LNCaP clone FGC (cell line): ENCODE data around the gene LIPJ.

ENCODE experiments used
- DNase-seq: peaks from one replicate; pipeline ENCODE4 v3.0.0-alpha.2; 2011; ENCODE audit warnings: low read depth
- H3K4me3 ChIP-seq: 2 replicates; pipeline ENCODE4 v1.5.1; 2011; ENCODE audit warnings: mild to moderate bottlenecking, low read depth, low read length, control low read depth
- TF ChIP-seq, protein P1 (sequence below): IDR thresholded peaks from 2 replicates; pipeline ENCODE4 v1.5.1; 2012; ENCODE audit warnings: mild to moderate bottlenecking; ENCODE audit not compliant: control insufficient read depth, insufficient read depth; ENCODE audit errors: extremely low read depth

LIPJ gene

DNA sequence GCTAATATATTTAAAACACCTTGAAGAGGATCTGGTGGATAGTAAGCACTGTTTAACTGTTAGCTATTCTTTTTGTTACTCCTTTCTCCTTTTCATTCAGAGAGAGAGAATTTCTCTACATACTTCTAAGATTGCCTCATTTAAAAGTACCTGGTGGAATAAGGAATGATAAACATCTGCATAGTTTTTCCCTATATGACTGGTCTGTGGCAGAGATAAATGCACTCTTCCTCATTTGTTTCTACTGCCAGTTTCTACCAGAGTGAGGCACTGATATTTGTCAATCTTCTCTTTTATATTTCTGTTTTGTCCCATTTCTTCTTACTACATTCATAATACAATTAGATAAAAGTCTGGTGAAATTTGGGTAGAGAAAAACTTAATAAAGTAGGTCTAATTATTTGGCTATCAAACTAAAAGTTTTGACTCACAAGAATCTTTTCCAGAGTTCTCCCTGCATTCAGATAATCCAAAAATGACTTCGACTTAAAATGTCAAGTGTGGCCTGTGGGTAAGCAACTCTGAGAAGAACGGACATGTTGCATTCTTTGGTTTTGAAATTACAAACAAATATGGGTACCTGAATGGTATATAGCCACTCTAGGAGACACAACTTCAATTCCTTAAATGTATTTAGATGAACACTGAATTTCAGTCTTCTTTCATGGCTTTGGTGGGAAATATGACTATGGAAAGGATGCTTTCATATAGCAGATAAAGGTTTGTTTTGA, 42.3 kb upstream of the LIPJ start:
- DNase-seq: no peak
- no peak overlapping the region for H3K4me3 ChIP-seq
- TF ChIP-seq, protein P1, sequence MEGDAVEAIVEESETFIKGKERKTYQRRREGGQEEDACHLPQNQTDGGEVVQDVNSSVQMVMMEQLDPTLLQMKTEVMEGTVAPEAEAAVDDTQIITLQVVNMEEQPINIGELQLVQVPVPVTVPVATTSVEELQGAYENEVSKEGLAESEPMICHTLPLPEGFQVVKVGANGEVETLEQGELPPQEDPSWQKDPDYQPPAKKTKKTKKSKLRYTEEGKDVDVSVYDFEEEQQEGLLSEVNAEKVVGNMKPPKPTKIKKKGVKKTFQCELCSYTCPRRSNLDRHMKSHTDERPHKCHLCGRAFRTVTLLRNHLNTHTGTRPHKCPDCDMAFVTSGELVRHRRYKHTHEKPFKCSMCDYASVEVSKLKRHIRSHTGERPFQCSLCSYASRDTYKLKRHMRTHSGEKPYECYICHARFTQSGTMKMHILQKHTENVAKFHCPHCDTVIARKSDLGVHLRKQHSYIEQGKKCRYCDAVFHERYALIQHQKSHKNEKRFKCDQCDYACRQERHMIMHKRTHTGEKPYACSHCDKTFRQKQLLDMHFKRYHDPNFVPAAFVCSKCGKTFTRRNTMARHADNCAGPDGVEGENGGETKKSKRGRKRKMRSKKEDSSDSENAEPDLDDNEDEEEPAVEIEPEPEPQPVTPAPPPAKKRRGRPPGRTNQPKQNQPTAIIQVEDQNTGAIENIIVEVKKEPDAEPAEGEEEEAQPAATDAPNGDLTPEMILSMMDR: no peak

DNA sequence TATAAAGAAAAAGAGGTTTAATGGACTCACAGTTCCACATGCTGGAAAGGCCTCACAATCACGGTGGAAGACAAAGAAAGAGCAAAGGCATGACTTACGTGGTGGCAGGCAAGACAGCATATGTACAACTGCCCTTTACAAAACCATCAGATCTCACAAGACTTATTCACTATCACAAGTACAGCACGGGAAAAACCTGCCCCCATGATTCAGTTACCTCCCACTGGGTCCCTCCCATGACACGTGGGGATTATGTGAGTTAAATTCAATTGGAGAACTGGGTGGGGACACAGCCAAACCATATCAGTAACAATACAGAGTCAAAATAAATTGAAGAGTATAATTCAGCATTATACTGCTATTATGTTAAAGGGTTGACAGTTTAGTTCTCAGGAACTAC, 41.2 kb upstream of the LIPJ start:
- no peak for DNase-seq
- TF ChIP-seq, protein P1: no peak
- no peak overlapping the region for H3K4me3 ChIP-seq

DNA sequence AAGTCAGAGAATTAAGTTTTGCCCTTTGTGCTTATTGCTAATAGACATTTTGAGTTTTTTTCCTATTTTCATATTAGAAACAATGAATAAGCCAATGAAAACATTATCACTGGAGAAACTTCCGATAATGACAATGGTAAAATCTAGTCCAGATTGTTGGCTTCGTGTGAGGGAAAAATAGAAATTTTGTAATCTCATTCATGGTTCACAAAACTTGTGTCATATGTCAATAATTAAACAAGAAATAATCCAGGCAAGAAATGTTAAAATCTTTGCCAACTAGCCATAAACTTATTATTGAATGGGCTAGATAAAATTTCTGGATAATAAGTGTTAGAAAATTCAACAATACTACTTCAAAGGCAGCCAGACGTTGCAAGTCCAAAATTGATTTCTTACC, 40.1 kb upstream of the LIPJ start:
- H3K4me3 ChIP-seq: no peak overlapping the region
- no peak for DNase-seq
- TF ChIP-seq, protein P1: no peak

DNA sequence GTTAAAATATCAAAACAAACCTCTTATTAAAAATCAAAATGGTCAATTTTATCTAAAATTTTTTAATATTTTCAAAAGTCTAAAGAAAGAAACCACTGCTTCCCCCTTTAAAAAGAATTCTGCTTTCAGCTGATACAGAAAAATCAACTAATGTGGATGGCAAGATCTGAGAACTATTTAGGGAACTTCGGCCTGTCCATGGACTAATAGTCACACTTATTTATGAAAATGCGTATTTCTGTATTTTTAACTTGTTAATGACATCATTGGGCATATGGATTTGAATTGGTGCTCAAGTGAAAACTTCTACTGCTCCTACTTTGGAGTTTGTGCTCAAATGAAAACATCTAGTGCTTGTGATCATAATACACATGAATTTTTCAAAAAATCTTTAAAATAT, 35.3 kb upstream of the LIPJ start:
- TF ChIP-seq, protein P1: no peak
- DNase-seq: no peak
- H3K4me3 ChIP-seq: no peak overlapping the region

- no peak overlapping the region for H3K4me3 ChIP-seq
- TF ChIP-seq, protein P1: peak; percentile 72
- DNase-seq: peak; percentile 25
Measured at GRCh38 chr10:88553116-88553752, 33.3 kb upstream of the LIPJ start.

GRCh38 chr10:88555190-88555908, 31.2 kb upstream of the LIPJ start:
- H3K4me3 ChIP-seq: no peak overlapping the region
- TF ChIP-seq, protein P1: no peak
- no peak for DNase-seq
